Measurements from ENCODE around the gene TMEM53.
A peak's percentile ranks its signal among the peaks of the same experiment; 100 is the strongest.

TMEM53 gene

GRCh38 chr1:44689447-44689765 is 15.1 kb upstream of the TMEM53 start:
- ATAC-seq (ENCODE audit: low read depth) = no peak
- H3K4me1 Mint-ChIP-seq = peaks cover 11% of the 10 kb centered on the region
- H3K27me3 Mint-ChIP-seq = no peaks in the 10 kb centered on the region
- H3K27ac Mint-ChIP-seq = no peak overlapping the region
- no peak overlapping the region for H3K4me3 Mint-ChIP-seq
- no peak for DNase-seq (ENCODE audit: low spot score in 2 of 2)
- no peaks in the 10 kb centered on the region for H3K9me3 Mint-ChIP-seq
- H3K36me3 Mint-ChIP-seq = no peaks in the 10 kb centered on the region

GRCh38 chr1:44688760-44689446 is 14.6 kb upstream of the TMEM53 start:
- DNase-seq (ENCODE audit: low spot score in 2 of 2) (no peak), ATAC-seq (ENCODE audit: low read depth) (no peak)
- H3K36me3 Mint-ChIP-seq = no peaks in the 10 kb centered on the region
- H3K4me1 Mint-ChIP-seq = peaks cover 13% of the 10 kb centered on the region
- no peak overlapping the region for H3K27ac Mint-ChIP-seq
- no peaks in the 10 kb centered on the region for H3K9me3 Mint-ChIP-seq
- H3K4me3 Mint-ChIP-seq = no peak overlapping the region
- no peaks in the 10 kb centered on the region for H3K27me3 Mint-ChIP-seq

GRCh38 chr1:44685881-44686280 is 11.6 kb upstream of the TMEM53 start:
- Mint-ChIP-seq H3K27me3 (no peaks in the 10 kb centered on the region), H3K9me3 (no peaks in the 10 kb centered on the region), H3K4me3 (no peak overlapping the region), H3K4me1 (peaks cover 6% of the 10 kb centered on the region), H3K36me3 (no peaks in the 10 kb centered on the region), H3K27ac (no peak overlapping the region)
- ATAC-seq (ENCODE audit: low read depth) = no peak
- no peak for DNase-seq (ENCODE audit: low spot score in 2 of 2)

DNA sequence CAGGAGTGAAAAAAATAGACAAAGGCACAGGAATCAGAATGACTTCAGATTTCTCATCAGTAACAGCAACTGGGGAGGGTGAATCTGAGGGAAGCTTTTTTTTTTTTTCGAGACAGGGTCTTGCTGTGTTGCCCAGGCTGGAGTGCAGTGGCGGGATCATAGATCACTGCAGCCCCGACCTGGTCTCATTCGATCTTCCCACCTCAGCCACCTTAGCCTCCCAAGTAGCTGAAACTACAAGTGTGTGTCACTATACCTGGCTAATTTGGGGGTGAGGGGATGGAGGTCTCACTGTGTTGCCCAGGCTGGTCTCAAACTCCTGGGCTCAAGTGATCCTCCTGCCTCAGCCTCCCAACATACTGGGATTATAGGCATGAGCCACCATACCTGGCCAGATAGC is 10.9 kb upstream of the TMEM53 start:
- Mint-ChIP-seq H3K9me3 (no peaks in the 10 kb centered on the region), H3K27me3 (no peaks in the 10 kb centered on the region), H3K4me3 (no peak overlapping the region), H3K4me1 (peaks cover 6% of the 10 kb centered on the region), H3K36me3 (no peaks in the 10 kb centered on the region), H3K27ac (no peak overlapping the region)
- DNase-seq (ENCODE audit: low spot score in 2 of 2) (no peak), ATAC-seq (ENCODE audit: low read depth) (no peak)

GRCh38 chr1:44684525-44684924 is 10.2 kb upstream of the TMEM53 start:
- DNase-seq (ENCODE audit: low spot score in 2 of 2) = no peak
- Mint-ChIP-seq H3K4me3 (no peak overlapping the region), H3K9me3 (no peaks in the 10 kb centered on the region), H3K4me1 (peaks cover 6% of the 10 kb centered on the region), H3K27me3 (no peaks in the 10 kb centered on the region), H3K27ac (no peak overlapping the region), H3K36me3 (no peaks in the 10 kb centered on the region)
- no peak for ATAC-seq (ENCODE audit: low read depth)

GRCh38 chr1:44682883-44683265 is 8.6 kb upstream of the TMEM53 start:
- ATAC-seq (ENCODE audit: low read depth) (no peak), DNase-seq (ENCODE audit: low spot score in 2 of 2) (no peak)
- Mint-ChIP-seq H3K4me1 (peaks cover 6% of the 10 kb centered on the region), H3K27me3 (no peaks in the 10 kb centered on the region), H3K36me3 (no peaks in the 10 kb centered on the region), H3K27ac (no peak overlapping the region), H3K4me3 (no peak overlapping the region), H3K9me3 (no peaks in the 10 kb centered on the region)

GRCh38 chr1:44681905-44682882 is 7.9 kb upstream of the TMEM53 start:
- H3K9me3 Mint-ChIP-seq = no peaks in the 10 kb centered on the region
- no peak overlapping the region for H3K4me3 Mint-ChIP-seq
- H3K27me3 Mint-ChIP-seq = no peaks in the 10 kb centered on the region
- DNase-seq (ENCODE audit: low spot score in 2 of 2) (no peak), ATAC-seq (ENCODE audit: low read depth) (no peak)
- H3K36me3 Mint-ChIP-seq = no peaks in the 10 kb centered on the region
- no peak overlapping the region for H3K27ac Mint-ChIP-seq
- peaks cover 6% of the 10 kb centered on the region for H3K4me1 Mint-ChIP-seq

GRCh38 chr1:44679468-44679867 is 5.2 kb upstream of the TMEM53 start:
- H3K4me3 Mint-ChIP-seq = no peak overlapping the region
- H3K27ac Mint-ChIP-seq = no peak overlapping the region
- no peak for DNase-seq (ENCODE audit: low spot score in 2 of 2)
- H3K27me3 Mint-ChIP-seq = no peaks in the 10 kb centered on the region
- H3K4me1 Mint-ChIP-seq = peaks cover 9% of the 10 kb centered on the region
- H3K9me3 Mint-ChIP-seq = no peaks in the 10 kb centered on the region
- no peak for ATAC-seq (ENCODE audit: low read depth)
- no peaks in the 10 kb centered on the region for H3K36me3 Mint-ChIP-seq

GRCh38 chr1:44678626-44679025 is 4.3 kb upstream of the TMEM53 start:
- Mint-ChIP-seq H3K36me3 (no peaks in the 10 kb centered on the region), H3K27me3 (no peaks in the 10 kb centered on the region), H3K4me1 (peaks cover 6% of the 10 kb centered on the region), H3K4me3 (no peak overlapping the region), H3K27ac (no peak overlapping the region), H3K9me3 (no peaks in the 10 kb centered on the region)
- DNase-seq (ENCODE audit: low spot score in 2 of 2) (no peak), ATAC-seq (ENCODE audit: low read depth) (no peak)

GRCh38 chr1:44678120-44678519 is 3.8 kb upstream of the TMEM53 start:
- H3K27me3 Mint-ChIP-seq = no peaks in the 10 kb centered on the region

GRCh38 chr1:44677201-44677766 is 3.0 kb upstream of the TMEM53 start:
- no peak overlapping the region for H3K4me3 Mint-ChIP-seq
- H3K27ac Mint-ChIP-seq = no peak overlapping the region
- no peak for ATAC-seq (ENCODE audit: low read depth)
- H3K36me3 Mint-ChIP-seq = no peaks in the 10 kb centered on the region
- no peaks in the 10 kb centered on the region for H3K27me3 Mint-ChIP-seq
- H3K4me1 Mint-ChIP-seq = peaks cover 7% of the 10 kb centered on the region
- no peak for DNase-seq (ENCODE audit: low spot score in 2 of 2)
- no peaks in the 10 kb centered on the region for H3K9me3 Mint-ChIP-seq

More at GRCh38 chr1:44678120-44678519, 3.8 kb upstream of the TMEM53 start:
- DNase-seq (ENCODE audit: low spot score in 2 of 2) = no peak
- Mint-ChIP-seq H3K36me3 (no peaks in the 10 kb centered on the region), H3K27ac (no peak overlapping the region), H3K9me3 (no peaks in the 10 kb centered on the region), H3K4me3 (no peak overlapping the region), H3K4me1 (peaks cover 6% of the 10 kb centered on the region)
- ATAC-seq (ENCODE audit: low read depth) = no peak

DNA sequence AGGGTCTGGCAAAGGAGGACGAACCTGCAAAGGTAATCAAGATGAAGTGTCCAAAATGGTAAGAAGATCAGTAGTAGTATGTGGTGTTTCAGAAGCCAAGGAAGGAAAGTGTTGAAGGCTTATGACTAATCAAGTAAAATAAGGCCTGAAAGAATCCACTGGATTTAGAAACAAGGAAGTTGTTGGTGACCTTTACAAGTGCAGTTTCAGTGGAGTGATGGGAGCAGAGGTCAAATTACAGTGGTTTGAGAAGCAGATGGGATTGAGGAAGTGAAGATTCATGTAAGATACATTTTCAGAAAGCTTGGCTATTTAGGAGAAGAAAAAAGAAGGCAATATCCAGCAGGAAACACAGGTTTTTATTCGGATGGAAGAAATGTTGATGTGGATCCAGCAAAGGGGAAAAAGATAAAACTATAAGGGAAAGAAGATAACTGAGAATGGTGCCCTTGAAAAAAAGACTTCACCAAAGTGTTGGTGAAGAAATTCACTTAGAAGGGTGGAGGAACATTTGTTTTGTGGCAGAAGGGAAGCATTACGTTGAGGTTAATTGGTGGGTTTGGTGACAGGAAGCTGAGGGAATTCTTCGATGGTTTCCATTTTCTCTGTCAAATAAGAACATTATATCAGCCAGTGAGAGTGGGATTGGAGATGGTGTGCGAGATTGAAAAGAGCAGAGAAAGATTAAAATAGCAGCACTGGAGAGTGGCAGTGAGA is 2.4 kb upstream of the TMEM53 start:
- H3K4me1 Mint-ChIP-seq = peaks cover 12% of the 10 kb centered on the region
- no peaks in the 10 kb centered on the region for H3K27me3 Mint-ChIP-seq
- H3K9me3 Mint-ChIP-seq = no peaks in the 10 kb centered on the region
- ATAC-seq (ENCODE audit: low read depth) = no peak
- H3K4me3 Mint-ChIP-seq = no peak overlapping the region
- no peaks in the 10 kb centered on the region for H3K36me3 Mint-ChIP-seq
- no peak overlapping the region for H3K27ac Mint-ChIP-seq
- DNase-seq (ENCODE audit: low spot score in 2 of 2) = no peak

DNA sequence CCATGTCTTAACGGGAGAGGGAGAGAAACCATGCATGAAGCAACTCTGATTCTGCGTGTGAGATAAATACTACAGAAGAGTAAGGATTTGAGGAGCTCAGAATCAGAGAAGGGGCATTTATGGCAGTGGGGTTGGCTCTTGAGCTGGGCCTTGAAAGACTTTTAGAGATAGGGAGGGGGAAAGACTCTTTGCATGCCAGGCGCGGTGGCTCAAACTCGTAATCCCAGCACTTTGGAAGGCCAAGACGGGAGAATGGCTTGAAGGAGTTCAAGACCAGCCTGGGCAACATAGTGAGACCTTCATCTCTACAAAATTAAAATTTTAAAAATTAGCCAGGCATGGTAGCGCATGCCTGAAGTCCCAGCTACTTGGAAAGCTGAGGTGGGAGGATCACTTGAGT is 905 bp upstream of the TMEM53 start:
- H3K9me3 Mint-ChIP-seq = no peaks in the 10 kb centered on the region
- H3K4me1 Mint-ChIP-seq = peaks cover 15% of the 10 kb centered on the region
- no peaks in the 10 kb centered on the region for H3K27me3 Mint-ChIP-seq
- no peak for ATAC-seq (ENCODE audit: low read depth)
- peak overlapping the region; percentile 86 for H3K4me3 Mint-ChIP-seq
- H3K36me3 Mint-ChIP-seq = no peaks in the 10 kb centered on the region
- DNase-seq (ENCODE audit: low spot score in 2 of 2) = no peak
- H3K27ac Mint-ChIP-seq = peak overlapping the region; percentile 94

DNA sequence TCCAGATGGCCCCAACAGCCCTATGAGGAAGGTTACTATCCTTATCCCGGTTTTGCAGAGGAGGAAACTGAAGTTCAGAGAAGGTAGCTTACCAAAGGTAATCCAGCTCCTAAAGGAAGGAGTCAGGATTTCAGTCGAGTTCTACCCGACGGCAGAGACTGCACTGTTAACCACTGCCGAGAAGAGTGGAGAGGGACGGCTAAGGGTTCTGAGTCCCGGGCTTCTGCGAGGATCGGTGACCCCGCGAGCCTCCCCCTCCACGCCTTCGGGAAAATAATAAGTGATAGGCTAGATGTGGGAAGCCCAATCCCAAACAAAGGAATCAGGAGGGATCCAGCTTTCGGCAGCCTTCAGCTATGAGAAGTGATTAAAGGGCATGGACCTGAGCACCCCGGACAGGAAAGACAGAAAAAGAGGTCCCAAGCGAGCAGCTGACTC is 587 bp downstream of the TMEM53 start:
- Mint-ChIP-seq H3K4me1 (peaks cover 16% of the 10 kb centered on the region), H3K27ac (peak overlapping the region; percentile 94), H3K9me3 (no peaks in the 10 kb centered on the region), H3K4me3 (peak overlapping the region; percentile 86), H3K36me3 (no peaks in the 10 kb centered on the region), H3K27me3 (no peaks in the 10 kb centered on the region)
- ATAC-seq (ENCODE audit: low read depth) (no peak), DNase-seq (ENCODE audit: low spot score in 2 of 2) (no peak)

All from memory B cell (primary cell).